Gastrocnemius medialis (tissue), 4 donors: ENCODE data around the gene DEDD2.

Experiments
- POLR2A ChIP-seq, 2 donors: fragments of 450-650 bp; IDR thresholded peaks; one replicate each; pipeline ENCODE4 v1.6.1; 2017; ENCODE audit warnings: antibody characterized with exemption in 2 of 2, mild to moderate bottlenecking in 2 of 2, moderate library complexity in 2 of 2
- TF ChIP-seq, protein P1 (sequence below), 5 experiments: fragments of 450-650 bp in 3 of 5; fragments of 200-600 bp in 2 of 5; sonication (generic) in 2 of 5; IDR thresholded peaks in 4 of 5; conservative IDR thresholded peaks in 1 of 5; 1 replicate in 4 of 5; 2 replicates in 1 of 5; pipeline ENCODE4 v1.5.1; 2016 to 2019; ENCODE audit warnings: antibody characterized with exemption in 5 of 5, mild to moderate bottlenecking in 3 of 5, moderate library complexity in 3 of 5

- TF ChIP-seq, protein P1, sequence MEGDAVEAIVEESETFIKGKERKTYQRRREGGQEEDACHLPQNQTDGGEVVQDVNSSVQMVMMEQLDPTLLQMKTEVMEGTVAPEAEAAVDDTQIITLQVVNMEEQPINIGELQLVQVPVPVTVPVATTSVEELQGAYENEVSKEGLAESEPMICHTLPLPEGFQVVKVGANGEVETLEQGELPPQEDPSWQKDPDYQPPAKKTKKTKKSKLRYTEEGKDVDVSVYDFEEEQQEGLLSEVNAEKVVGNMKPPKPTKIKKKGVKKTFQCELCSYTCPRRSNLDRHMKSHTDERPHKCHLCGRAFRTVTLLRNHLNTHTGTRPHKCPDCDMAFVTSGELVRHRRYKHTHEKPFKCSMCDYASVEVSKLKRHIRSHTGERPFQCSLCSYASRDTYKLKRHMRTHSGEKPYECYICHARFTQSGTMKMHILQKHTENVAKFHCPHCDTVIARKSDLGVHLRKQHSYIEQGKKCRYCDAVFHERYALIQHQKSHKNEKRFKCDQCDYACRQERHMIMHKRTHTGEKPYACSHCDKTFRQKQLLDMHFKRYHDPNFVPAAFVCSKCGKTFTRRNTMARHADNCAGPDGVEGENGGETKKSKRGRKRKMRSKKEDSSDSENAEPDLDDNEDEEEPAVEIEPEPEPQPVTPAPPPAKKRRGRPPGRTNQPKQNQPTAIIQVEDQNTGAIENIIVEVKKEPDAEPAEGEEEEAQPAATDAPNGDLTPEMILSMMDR (IDR thresholded peaks at IDR 0.05 in 4 of 5, conservative IDR thresholded peaks at IDR 0.05 in 1 of 5) = no peak
- no peak for TF ChIP-seq POLR2A (IDR thresholded peaks at IDR 0.05)
Observed at GRCh38 chr19:42191330-42191729, 26.1 kb downstream of the DEDD2 start.
